BJ (cell line): Measurements from ENCODE around the gene AGAP1. TPM values are rescaled to one million over a fixed set of nuclear protein-coding genes. Genes with fewer than 3 reads are reported as not detected.
"Not testable (repeated sequence)": the region's sequence is repeated elsewhere in the genome, so short reads cannot be mapped to it uniquely, and the experiment has no call there.

ENCODE experiments used
- CTCF ChIA-PET: fragments of 350-600 bp; formaldehyde crosslinking; extraction: SDS; loops from one replicate; lab custom pipeline; 2021; ENCODE audit warnings: antibody characterized with exemption, inconsistent platforms; lab: Yijun Ruan, JAX
- POLR2A ChIA-PET: fragments of 300-600 bp; sonication (Branson Sonifier 250); formaldehyde crosslinking; extraction: SDS; loops from one replicate; lab custom pipeline; 2021; ENCODE audit warnings: antibody characterized with exemption; lab: Charles Lee
- DNase-seq: peaks from one replicate; pipeline ENCODE4 v3.0.0-alpha.2; 2011; ENCODE audit warnings: low read depth
- H3K27me3 ChIP-seq: 2 replicates; pipeline ENCODE4 v1.6.0; 2011; ENCODE audit warnings: low read length; ENCODE audit not compliant: control insufficient read depth, insufficient read depth
- H3K36me3 ChIP-seq: 2 replicates; pipeline ENCODE4 v1.5.1; 2011; ENCODE audit warnings: low read length; ENCODE audit not compliant: control insufficient read depth, insufficient read depth
- H3K4me3 ChIP-seq: 2 replicates; pipeline ENCODE4 v1.5.1; 2011; ENCODE audit warnings: low read depth, mild to moderate bottlenecking, control low read depth, low read length
- CTCF ChIP-seq: IDR thresholded peaks from 2 replicates; pipeline ENCODE4 v1.5.1; 2011; ENCODE audit warnings: low read depth, mild to moderate bottlenecking, control low read depth, inconsistent platforms, low read length, moderate library complexity; ENCODE audit not compliant: insufficient read depth
- polyA plus RNA-seq: library from polyadenylated mRNA; depleted of rRNA; stranded (reverse); fragments of >200 nt; gene quantifications from 2 replicates; pipeline ENCODE4 v1.2.3, GENCODE V29; 2011

AGAP1 gene
- polyA plus RNA-seq, 1 experiment: 14.9 TPM

- Histone ChIP-seq H3K27me3 (no peaks in the 10 kb centered on the region), H3K4me3 (no peak overlapping the region), H3K36me3 (no peaks in the 10 kb centered on the region)
- TF ChIP-seq CTCF: no peak
- DNase-seq: no peak
- ChIA-PET POLR2A (no interaction called here), CTCF (interaction anchor here (1.0 to 9.2 kb wide), 4 partner anchors 51 to 464 kb away, joined by 3 to 146 read pairs (median 62); no protein-coding TSS in a partner anchor)
Observed at GRCh38 chr2:235599596-235600338, 105.9 kb downstream of the AGAP1 start.

GRCh38 chr2:235600406-235600805, 106.6 kb downstream of the AGAP1 start:
- Histone ChIP-seq H3K27me3 (no peaks in the 10 kb centered on the region), H3K36me3 (no peaks in the 10 kb centered on the region), H3K4me3 (no peak overlapping the region)
- no peak for TF ChIP-seq CTCF
- CTCF ChIA-PET: interaction anchor here (1.0 to 9.2 kb wide), 3 partner anchors 50 to 464 kb away, joined by 3 to 146 read pairs (median 3); no protein-coding TSS in a partner anchor
- DNase-seq: no peak
- POLR2A ChIA-PET: no interaction called here

GRCh38 chr2:235600926-235601325, 107.1 kb downstream of the AGAP1 start:
- TF ChIP-seq CTCF: no peak
- POLR2A ChIA-PET: no interaction called here
- no peak for DNase-seq
- Histone ChIP-seq H3K4me3 (no peak overlapping the region), H3K36me3 (no peaks in the 10 kb centered on the region), H3K27me3 (no peaks in the 10 kb centered on the region)
- CTCF ChIA-PET: no interaction called here

GRCh38 chr2:235601960-235602704, 108.3 kb downstream of the AGAP1 start:
- ChIA-PET POLR2A (no interaction called here), CTCF (interaction anchor here (3.8 kb wide), 1 partner anchor 144 kb away, joined by 18 read pairs; no protein-coding TSS in a partner anchor)
- H3K36me3 ChIP-seq: no peaks in the 10 kb centered on the region
- TF ChIP-seq CTCF: no peak
- no peaks in the 10 kb centered on the region for H3K27me3 ChIP-seq
- DNase-seq: no peak
- H3K4me3 ChIP-seq: no peak overlapping the region

GRCh38 chr2:235602971-235603370, 109.1 kb downstream of the AGAP1 start:
- H3K36me3 ChIP-seq, POLR2A ChIA-PET, H3K4me3 ChIP-seq, H3K27me3 ChIP-seq, DNase-seq: not testable (repeated sequence)
- CTCF ChIA-PET: interaction anchor here (3.8 kb wide), 1 partner anchor 143 kb away, joined by 18 read pairs; no protein-coding TSS in a partner anchor
